K562 (cell line): Measurements from ENCODE around the gene ASRGL1. TPM values are rescaled to one million over a fixed set of nuclear protein-coding genes. Genes with fewer than 3 reads are reported as not detected.
A peak's percentile ranks its signal among the peaks of the same experiment; 100 is the strongest.

ENCODE experiments used
- CBFA2T3 ChIP-seq: fragments of 450-650 bp; IDR thresholded peaks from 2 replicates; pipeline ENCODE4 v1.6.1; 2017
- ETV5 ChIP-seq: sonication (generic); formaldehyde crosslinking; IDR thresholded peaks from 2 replicates; pipeline ENCODE4 v1.4.0; 2020; ENCODE audit warnings: low read depth, mild to moderate bottlenecking, missing genetic modification reagents
- HSF4 ChIP-seq: fragments of 250-450 bp; sonication (Bioruptor Pico); IDR thresholded peaks from 2 replicates; pipeline ENCODE4 v2.1.2; 2022; ENCODE audit warnings: mild to moderate bottlenecking, moderate library complexity, borderline replicate concordance
- MECOM ChIP-seq: fragments of 250-450 bp; sonication (Bioruptor Pico); IDR thresholded peaks from 2 replicates; pipeline ENCODE4 v1.8.0; 2022; ENCODE audit warnings: inconsistent platforms
- MEF2D ChIP-seq: conservative IDR thresholded peaks from 2 replicates; pipeline ENCODE4 v1.6.1; 2016; ENCODE audit warnings: low read depth, missing genetic modification characterization, missing compliant biosample characterization
- MITF ChIP-seq: IDR thresholded peaks from 2 replicates; pipeline ENCODE4 v1.6.1; 2014; ENCODE audit warnings: antibody characterized with exemption
- MNT ChIP-seq, 2 experiments: fragments of 450-650 bp; conservative IDR thresholded peaks; 2 replicates each; pipeline ENCODE4 v1.6.1; 2017; ENCODE audit warnings: mild to moderate bottlenecking in 2 of 2, moderate library complexity in 2 of 2
- PKNOX1 ChIP-seq: fragments of 450-650 bp; IDR thresholded peaks from 2 replicates; pipeline ENCODE4 v1.6.1; 2016
- PTTG1 ChIP-seq: fragments of 450-650 bp; IDR thresholded peaks from 2 replicates; pipeline ENCODE4 v1.6.1; 2016; ENCODE audit warnings: low read depth, mild to moderate bottlenecking, missing genetic modification characterization, missing compliant biosample characterization
- RNF2 ChIP-seq: sonication (generic); IDR thresholded peaks from 2 replicates; pipeline ENCODE4 v1.6.1; 2016
- TAF1 ChIP-seq: IDR thresholded peaks from 2 replicates; pipeline ENCODE4 v1.6.1; 2011; ENCODE audit warnings: mild to moderate bottlenecking, low read length, moderate library complexity; ENCODE audit not compliant: insufficient read depth, control insufficient read depth, severe bottlenecking; ENCODE audit errors: extremely low read depth
- USF1 ChIP-seq: sonication (generic); formaldehyde crosslinking; IDR thresholded peaks from 2 replicates; pipeline ENCODE4 v1.9.0; 2022; ENCODE audit warnings: mild to moderate bottlenecking, missing genetic modification reagents
- ZBTB33 ChIP-seq: sonication (generic); formaldehyde crosslinking; IDR thresholded peaks from 2 replicates; pipeline ENCODE4 v1.8.1; 2023; ENCODE audit warnings: mild to moderate bottlenecking, missing genetic modification reagents
- ZMIZ1 ChIP-seq, 2 experiments: fragments of 150-350 bp in 1 of 2; IDR thresholded peaks; 2 replicates each; pipeline ENCODE4 v1.6.1; 2012 to 2016; ENCODE audit warnings: low read depth in 2 of 2, low read length in 2 of 2, mild to moderate bottlenecking in 1 of 2, moderate library complexity in 1 of 2
- ZNF311 ChIP-seq: fragments of 250-450 bp; sonication (Bioruptor Pico); IDR thresholded peaks from 2 replicates; pipeline ENCODE4 v1.4.0; 2020; ENCODE audit warnings: mild to moderate bottlenecking, moderate library complexity
- ZNF584 ChIP-seq: fragments of 200-800 bp; sonication (Bioruptor generic); IDR thresholded peaks from 2 replicates; pipeline ENCODE4 v1.6.1; 2016; ENCODE audit warnings: low read depth, mild to moderate bottlenecking, missing genetic modification characterization, missing compliant biosample characterization
- polyA plus RNA-seq, 8 experiments: library from polyadenylated mRNA; depleted of rRNA in 4 of 8; stranded (reverse) in 5 of 8; unstranded in 3 of 8; fragments of >200 nt; fragmentation: Nextera tagmentation in 2 of 8; fragmentation: Illumina TruSeq in 1 of 8; extraction: Ambion mirVana in 2 of 8; extraction: Trizol in 1 of 8; gene quantifications; 2 replicates each; pipeline versions ENCODE4 v1.2.1 to v1.2.3, GENCODE V29; 2011 to 2014; ENCODE audit warnings: inconsistent platforms in 1 of 8, missing spikeins in 1 of 8
- total RNA-seq, 7 experiments: library from RNA; depleted of rRNA in 6 of 7; stranded (reverse); fragments of >200 nt in 6 of 7; fragmentation: Illumina TruSeq in 2 of 7; extraction: Trizol in 2 of 7; gene quantifications; 2 replicates each; pipeline versions ENCODE4 v1.2.1 to v1.2.3, GENCODE V29; 2011 to 2021; ENCODE audit warnings: low replicate concordance in 1 of 7

The ASRGL1 gene
- total and polyA plus RNA-seq, 9 of the 15 experiments (the other 6 are each of a cell fraction or from before 2014, with no cell fraction given) = 3.1 to 23.0 (median 11.2) TPM

GRCh38 chr11:62368861-62369477, 31.7 kb downstream of the ASRGL1 start (continued):
- TF ChIP-seq MITF = 0 out of 2 replicates have a peak, but pooled peaks have one; percentile 40
- TF ChIP-seq TAF1 = peak; percentile 18
- peak; percentile 74; the same call in 1 of the 2 replicates for TF ChIP-seq HSF4 (CRISPR knock-in tag)
- peak; percentile 82 for TF ChIP-seq PKNOX1
- peak; percentile 69 for TF ChIP-seq PTTG1 (tag)
- TF ChIP-seq ZNF584 = peak; percentile 86; the same call in 1 of the 2 replicates
- TF ChIP-seq ZBTB33 (CRISPR knock-in tag) = peak; percentile 82
- peak; percentile 75; the same call in 1 of the 2 replicates for TF ChIP-seq MEF2D
- peak; percentile 81 for TF ChIP-seq RNF2
- peak; percentile 62 to 86 for TF ChIP-seq MNT (conservative IDR thresholded peaks at IDR 0.05)
- TF ChIP-seq CBFA2T3 = peak; percentile 98
- peak; percentile 47; the same call in 1 of the 2 replicates for TF ChIP-seq USF1 (CRISPR knock-in tag)
- peak in 1 of 2 experiments; percentile 86; a peak in 2 of 4 replicates for TF ChIP-seq ZMIZ1 (IDR thresholded peaks at IDR 0.05; ENCODE audit: low read depth in 2 of 2, low read length in 2 of 2)
- TF ChIP-seq ETV5 = peak; percentile 82
- TF ChIP-seq ZNF311 (CRISPR knock-in tag) = 0 out of 2 replicates have a peak, but pooled peaks have one; percentile 65
- TF ChIP-seq MECOM = peak; percentile 65
